Measurements from ENCODE around the gene BCL2L2.
"Not testable (repeated sequence)": the region's sequence is repeated elsewhere in the genome, so short reads cannot be mapped to it uniquely, and the experiment has no call there.

BCL2L2 gene, protein sequence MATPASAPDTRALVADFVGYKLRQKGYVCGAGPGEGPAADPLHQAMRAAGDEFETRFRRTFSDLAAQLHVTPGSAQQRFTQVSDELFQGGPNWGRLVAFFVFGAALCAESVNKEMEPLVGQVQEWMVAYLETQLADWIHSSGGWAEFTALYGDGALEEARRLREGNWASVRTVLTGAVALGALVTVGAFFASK

DNA sequence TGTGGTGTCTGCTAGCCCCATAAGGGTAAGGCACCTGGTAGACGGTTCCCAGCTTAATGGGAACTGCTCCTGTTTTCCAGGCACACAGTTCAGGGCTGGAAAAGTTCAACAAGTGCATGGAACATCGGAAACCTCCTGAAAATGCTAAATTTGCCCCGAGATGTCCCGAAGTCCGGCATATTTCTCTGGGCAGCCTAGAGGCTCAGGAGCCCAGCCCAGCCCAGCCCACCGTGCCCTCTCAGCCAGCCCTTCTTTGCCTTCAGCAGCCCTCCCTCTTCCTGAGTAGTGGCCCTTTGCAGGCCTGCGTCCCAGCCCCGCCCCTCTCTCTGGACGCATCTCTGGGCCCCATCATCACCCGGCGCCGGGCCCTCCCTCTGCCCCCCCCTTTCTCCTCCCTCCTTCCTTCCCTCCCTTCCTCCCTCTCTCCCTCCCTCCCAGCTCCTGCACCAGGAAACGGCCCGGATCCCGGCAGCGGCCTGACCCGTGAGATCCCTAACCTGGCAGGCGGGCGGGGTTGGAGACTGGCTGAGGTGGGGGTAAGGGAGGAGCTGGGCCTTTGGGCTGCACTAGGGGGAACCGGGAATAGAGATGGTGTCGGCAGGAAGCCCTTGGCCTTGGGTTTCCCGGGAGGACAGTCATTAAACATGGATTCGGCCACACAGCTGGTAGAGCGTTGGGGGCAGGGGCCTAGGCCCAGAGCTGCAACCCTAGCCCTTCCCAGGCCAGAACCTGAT lies at the start of gene BCL2L2:
Gene BCL2L2 (plus strand): TSS at position 422 of the 734 bp plus-strand sequence. CDS start 935 bp downstream, outside the sequence.
- H3K27ac ChIP-seq, result peak within 1 kb of the TSS; percentile 87
- TF ChIP-seq, protein P1, sequence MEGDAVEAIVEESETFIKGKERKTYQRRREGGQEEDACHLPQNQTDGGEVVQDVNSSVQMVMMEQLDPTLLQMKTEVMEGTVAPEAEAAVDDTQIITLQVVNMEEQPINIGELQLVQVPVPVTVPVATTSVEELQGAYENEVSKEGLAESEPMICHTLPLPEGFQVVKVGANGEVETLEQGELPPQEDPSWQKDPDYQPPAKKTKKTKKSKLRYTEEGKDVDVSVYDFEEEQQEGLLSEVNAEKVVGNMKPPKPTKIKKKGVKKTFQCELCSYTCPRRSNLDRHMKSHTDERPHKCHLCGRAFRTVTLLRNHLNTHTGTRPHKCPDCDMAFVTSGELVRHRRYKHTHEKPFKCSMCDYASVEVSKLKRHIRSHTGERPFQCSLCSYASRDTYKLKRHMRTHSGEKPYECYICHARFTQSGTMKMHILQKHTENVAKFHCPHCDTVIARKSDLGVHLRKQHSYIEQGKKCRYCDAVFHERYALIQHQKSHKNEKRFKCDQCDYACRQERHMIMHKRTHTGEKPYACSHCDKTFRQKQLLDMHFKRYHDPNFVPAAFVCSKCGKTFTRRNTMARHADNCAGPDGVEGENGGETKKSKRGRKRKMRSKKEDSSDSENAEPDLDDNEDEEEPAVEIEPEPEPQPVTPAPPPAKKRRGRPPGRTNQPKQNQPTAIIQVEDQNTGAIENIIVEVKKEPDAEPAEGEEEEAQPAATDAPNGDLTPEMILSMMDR (conservative IDR thresholded peaks at IDR 0.05), result no peak

DNA sequence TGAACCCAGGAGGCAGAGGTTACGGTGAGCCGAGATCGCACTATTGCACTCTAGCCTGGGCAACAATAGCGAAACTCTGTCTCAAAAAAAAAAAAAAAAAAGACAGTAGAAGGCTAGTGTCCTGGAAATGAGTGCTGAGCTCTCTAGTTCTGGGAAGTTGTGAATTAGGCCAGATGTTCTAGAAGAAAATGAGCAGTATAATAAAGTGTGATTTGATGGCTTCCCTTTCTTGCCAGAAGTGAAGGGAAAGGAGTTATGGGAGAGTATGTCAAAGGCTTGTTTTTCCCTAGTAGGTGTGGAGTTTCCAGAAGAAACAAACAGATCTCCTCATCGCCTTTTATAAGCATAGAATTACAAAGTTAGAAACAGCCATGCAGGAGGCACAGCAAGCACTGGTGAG lies 48.4 kb upstream of the BCL2L2 start:
- TF ChIP-seq, protein P1 (conservative IDR thresholded peaks at IDR 0.05), result no peak
- H3K27ac ChIP-seq, result no peak overlapping the region

DNA sequence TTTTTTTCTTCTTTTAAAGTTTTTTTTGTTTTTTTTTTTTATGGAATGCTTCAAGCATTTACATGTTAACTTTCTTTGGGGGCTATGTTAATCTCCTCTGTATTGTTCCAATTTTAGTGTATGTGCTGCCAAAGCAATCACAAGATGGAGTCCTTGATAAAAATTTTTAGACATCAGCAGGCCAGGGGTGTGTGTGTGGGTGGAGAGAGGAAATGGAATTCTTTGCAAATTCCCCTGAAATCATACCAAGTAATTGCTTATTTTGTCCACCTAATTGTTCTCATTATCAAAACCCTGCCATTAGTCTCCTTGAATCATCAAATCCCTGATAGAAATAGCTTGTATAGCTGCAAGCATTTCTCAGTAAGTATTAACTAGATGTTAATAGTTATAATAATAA lies 47.2 kb upstream of the BCL2L2 start:
- no peak overlapping the region for H3K27ac ChIP-seq
- TF ChIP-seq, protein P1 (conservative IDR thresholded peaks at IDR 0.05), result no peak

DNA sequence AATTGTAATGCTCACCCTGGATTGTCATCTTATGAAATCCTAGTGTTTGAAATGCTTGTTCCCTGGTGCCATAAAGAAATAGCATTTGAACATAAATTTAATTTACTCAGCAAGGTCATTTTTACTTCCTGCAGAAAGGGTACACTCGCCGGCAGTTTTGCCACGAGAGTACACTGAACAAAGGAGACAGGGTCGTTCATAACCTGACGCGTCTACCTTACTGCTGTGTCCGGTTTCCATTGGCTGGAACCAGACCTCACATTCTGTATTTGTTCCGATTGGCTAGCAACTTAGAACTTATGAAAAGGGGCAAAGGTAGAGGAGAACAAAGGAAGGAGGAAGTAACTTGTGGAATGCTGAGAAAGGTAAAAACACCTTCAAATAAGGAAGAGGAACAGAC lies 45.8 kb upstream of the BCL2L2 start:
- not testable (repeated sequence) for H3K27ac ChIP-seq

- TF ChIP-seq, protein P1 (conservative IDR thresholded peaks at IDR 0.05), result no peak
- H3K27ac ChIP-seq, result no peak overlapping the region
Observed at GRCh38 chr14:23269193-23269592, 37.4 kb upstream of the BCL2L2 start.

- TF ChIP-seq, protein P1 (conservative IDR thresholded peaks at IDR 0.05), result no peak
- no peak overlapping the region for H3K27ac ChIP-seq
Observed at GRCh38 chr14:23275412-23275811, 31.2 kb upstream of the BCL2L2 start.

GRCh38 chr14:23277189-23277588 lies 29.4 kb upstream of the BCL2L2 start:
- H3K27ac ChIP-seq, result no peak overlapping the region
- TF ChIP-seq, protein P1 (conservative IDR thresholded peaks at IDR 0.05), result no peak

DNA sequence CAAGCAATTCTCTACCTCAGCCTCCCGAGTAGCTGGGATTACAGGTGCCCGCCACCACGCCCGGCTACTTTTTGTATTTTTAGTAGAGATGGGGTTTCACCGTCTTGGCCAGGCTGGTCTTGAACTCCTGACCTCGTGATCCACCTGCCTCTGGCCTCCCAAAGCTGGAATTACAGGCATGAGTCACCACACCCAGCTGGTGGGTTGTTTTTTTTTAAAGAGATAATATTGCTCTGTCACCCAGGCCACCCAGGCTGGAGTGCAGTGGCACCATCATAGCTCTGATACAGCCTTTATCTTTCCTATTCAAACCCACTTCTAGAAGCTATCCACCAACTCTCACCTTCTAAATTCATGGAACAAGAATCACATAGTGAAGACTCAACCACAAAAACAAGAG lies 28.7 kb upstream of the BCL2L2 start:
- not testable (repeated sequence) for H3K27ac ChIP-seq
